ENCODE measurements around the gene SPNS2.

GRCh38 chr17:4580291-4580690, 81.6 kb downstream of the SPNS2 start:
- TF ChIP-seq EGR1 (IDR thresholded peaks at IDR 0.05; ENCODE audit: low read depth in 2 of 2) (no peak), CTCF (IDR thresholded peaks at IDR 0.05; ENCODE audit: low read depth, low read length, missing input control) (no peak)

All from liver (tissue), 3 donors.